ENCODE measurements around the gene SMIM7. TPM values are rescaled to one million over a fixed set of nuclear protein-coding genes. Genes with fewer than 3 reads are reported as not detected.

SMIM7 gene
- total and polyA plus RNA-seq, 2 of the 13 experiments (the other 11 are each of a cell fraction or from before 2014, with no cell fraction given) = 55.7 to 74.9 TPM

- TF ChIP-seq MNT (IDR thresholded peaks at IDR 0.05) = peak; percentile 64
- TF ChIP-seq PAWR (CRISPR knock-in tag; IDR thresholded peaks at IDR 0.05; ENCODE audit: borderline replicate concordance) = no peak
- no peak for TF ChIP-seq ADNP (CRISPR knock-in tag; IDR thresholded peaks at IDR 0.05)
- no peak for TF ChIP-seq JUNB (CRISPR knock-in tag; IDR thresholded peaks at IDR 0.05; ENCODE audit: borderline replicate concordance)
- peak; percentile 95 for TF ChIP-seq ASH2L (IDR thresholded peaks at IDR 0.05; ENCODE audit: insufficient read length, low read depth, low read length)
- no peak for TF ChIP-seq NKX3-1 (CRISPR knock-in tag; IDR thresholded peaks at IDR 0.05)
- TF ChIP-seq MTA1 (CRISPR knock-in tag; IDR thresholded peaks at IDR 0.05; ENCODE audit: borderline replicate concordance) = no peak
- no peak for TF ChIP-seq TOE1 (CRISPR knock-in tag; IDR thresholded peaks at IDR 0.05)
- TF ChIP-seq NFKBIZ (CRISPR knock-in tag; IDR thresholded peaks at IDR 0.05) = 0 out of 2 replicates have a peak, but pooled peaks have one; percentile 26
- peak; percentile 65; the same call in 1 of the 2 replicates for TF ChIP-seq POGZ (CRISPR knock-in tag; IDR thresholded peaks at IDR 0.05)
- no peak for TF ChIP-seq ZSCAN25 (CRISPR knock-in tag; IDR thresholded peaks at IDR 0.05)
- TF ChIP-seq ATF5 (CRISPR knock-in tag; IDR thresholded peaks at IDR 0.05; ENCODE audit: low read depth) = no peak
- TF ChIP-seq MLLT10 (CRISPR knock-in tag; IDR thresholded peaks at IDR 0.05) = no peak
- TF ChIP-seq NPAS2 (CRISPR knock-in tag; IDR thresholded peaks at IDR 0.05; ENCODE audit: borderline replicate concordance) = no peak
- TF ChIP-seq AKNA (CRISPR knock-in tag; IDR thresholded peaks at IDR 0.05; ENCODE audit: borderline replicate concordance) = no peak
- TF ChIP-seq IRX3 (CRISPR knock-in tag; IDR thresholded peaks at IDR 0.05; ENCODE audit: borderline replicate concordance, low read depth) = no peak; the same call in 1 of the 2 replicates
- TF ChIP-seq ZNF362 (CRISPR knock-in tag; IDR thresholded peaks at IDR 0.05; ENCODE audit: borderline replicate concordance) = no peak
- TF ChIP-seq THAP7 (CRISPR knock-in tag; IDR thresholded peaks at IDR 0.05) = no peak
- TF ChIP-seq NR2F2 (IDR thresholded peaks at IDR 0.05; ENCODE audit: borderline replicate concordance, low read depth) = no peak; the same call in 1 of the 2 replicates
- no peak for TF ChIP-seq ZNF496 (CRISPR knock-in tag; IDR thresholded peaks at IDR 0.05; ENCODE audit: insufficient replicate concordance)
Measured at GRCh38 chr19:16659832-16660708, at the start of gene SMIM7 (continued).
